OCI-LY3 (cell line): ENCODE data around the gene YPEL5.

Source experiments
- CTCF ChIP-seq: fragments of 200-600, 300-600 bp; sonication (generic); IDR thresholded peaks from 2 replicates; pipeline ENCODE4 v1.5.1; 2014; ENCODE audit warnings: antibody characterized with exemption, low read length, low read depth
- EZH2phosphoT487 ChIP-seq: fragments of 200-600 bp; shearing (Covaris generic); IDR thresholded peaks from 2 replicates; pipeline ENCODE4 v1.6.1; 2018; ENCODE audit warnings: antibody characterized with exemption, mixed run types, low read depth

- TF ChIP-seq CTCF (no peak), EZH2phosphoT487 (no peak)
Measured at GRCh38 chr2:30190637-30191036, 43.8 kb downstream of the YPEL5 start.
